ENCODE measurements around the gene GBP7.
"Not testable (repeated sequence)": the region's sequence is repeated elsewhere in the genome, so short reads cannot be mapped to it uniquely, and the experiment has no call there.

GBP7 gene

DNA sequence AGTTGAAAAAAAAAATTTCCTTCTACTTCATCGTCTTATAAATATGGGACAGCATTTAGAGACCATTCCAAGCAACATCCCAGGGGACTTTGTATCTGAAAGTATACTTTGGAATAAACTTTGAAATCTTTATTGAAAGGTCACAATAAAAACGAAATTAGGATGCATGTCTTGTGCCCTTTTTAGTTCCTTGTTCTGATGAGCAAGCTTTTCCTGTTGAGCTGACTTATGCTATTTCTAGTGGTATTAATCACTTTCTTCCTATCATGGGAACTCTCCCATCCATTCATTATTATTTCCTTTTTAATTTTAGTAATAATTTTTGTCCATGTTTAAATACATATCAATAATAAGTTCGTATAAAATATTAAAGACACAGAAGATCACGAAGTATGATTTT lies 45.9 kb downstream of the GBP7 start:
- ATAC-seq (ENCODE audit: low read depth) (no peak), DNase-seq (ENCODE audit: low spot score) (no peak)
- no peaks in the 10 kb centered on the region for H3K9me3 ChIP-seq (ENCODE audit: severe bottlenecking)
- H3K27me3 ChIP-seq (ENCODE audit: insufficient read depth, poor library complexity, severe bottlenecking): no peaks in the 10 kb centered on the region
- TF ChIP-seq CTCF (IDR thresholded peaks at IDR 0.05; ENCODE audit: poor library complexity, severe bottlenecking): no peak
- no peaks in the 10 kb centered on the region for H3K36me3 ChIP-seq (ENCODE audit: low read depth)
- no peak overlapping the region for H3K27ac ChIP-seq (ENCODE audit: poor library complexity, severe bottlenecking)
- H3K4me1 ChIP-seq (ENCODE audit: insufficient read depth, poor library complexity, severe bottlenecking): peaks cover 5% of the 10 kb centered on the region
- no peak overlapping the region for H3K4me3 ChIP-seq (ENCODE audit: severe bottlenecking)

GRCh38 chr1:89128003-89128458 lies 47.8 kb downstream of the GBP7 start:
- not testable (repeated sequence) for DNase-seq (ENCODE audit: low spot score); H3K4me1 ChIP-seq (ENCODE audit: insufficient read depth, poor library complexity, severe bottlenecking); H3K36me3 ChIP-seq (ENCODE audit: low read depth); H3K9me3 ChIP-seq (ENCODE audit: severe bottlenecking); ATAC-seq (ENCODE audit: low read depth); H3K27me3 ChIP-seq (ENCODE audit: insufficient read depth, poor library complexity, severe bottlenecking); H3K4me3 ChIP-seq (ENCODE audit: severe bottlenecking); H3K27ac ChIP-seq (ENCODE audit: poor library complexity, severe bottlenecking)

DNA sequence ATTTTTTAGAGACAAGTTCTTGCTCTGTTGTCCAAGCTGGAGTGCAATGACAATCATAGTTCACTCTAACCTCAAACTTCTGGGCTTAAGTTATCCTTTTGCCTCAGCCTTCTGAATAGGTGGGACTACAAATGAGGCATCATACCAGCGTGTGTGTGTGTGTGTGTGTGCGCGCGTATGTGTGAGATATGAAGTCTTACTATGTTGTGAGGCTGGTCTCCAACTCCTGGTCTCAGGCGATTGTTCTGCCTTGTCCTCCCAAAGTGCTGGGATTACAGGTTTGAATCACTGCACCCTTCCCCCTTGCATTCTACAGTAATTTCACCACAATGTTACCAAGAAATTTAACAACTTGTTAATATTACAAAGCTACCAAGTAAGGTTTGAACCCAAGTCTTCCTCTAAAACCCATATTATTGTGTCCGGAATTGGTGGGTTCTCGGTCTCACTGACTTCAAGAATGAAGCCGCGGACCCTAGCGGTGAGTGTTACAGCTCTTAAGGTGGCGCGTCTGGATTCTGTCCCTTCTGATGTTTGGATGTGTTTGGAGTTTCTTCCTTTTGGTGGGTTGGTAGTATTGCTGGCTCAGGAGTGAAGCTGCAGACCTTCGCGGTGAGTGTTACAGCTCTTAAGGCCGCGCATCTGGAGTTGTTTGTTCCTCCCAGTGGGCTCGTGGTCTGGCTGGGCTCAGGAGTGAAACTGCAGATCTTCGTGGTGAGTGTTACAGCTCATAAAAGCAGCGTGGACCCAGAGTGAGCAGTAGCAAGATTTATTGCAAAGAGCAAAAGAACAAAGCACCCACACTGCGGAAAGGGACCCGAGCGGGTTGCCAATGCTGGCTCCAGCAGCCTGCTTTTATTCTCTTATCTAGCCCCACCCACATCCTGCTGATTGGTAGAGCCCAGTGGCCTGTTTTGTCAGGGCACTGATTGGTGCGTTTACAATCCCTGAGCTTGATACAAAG lies 48.9 kb downstream of the GBP7 start:
- not testable (repeated sequence) for H3K9me3 ChIP-seq (ENCODE audit: severe bottlenecking); H3K27ac ChIP-seq (ENCODE audit: poor library complexity, severe bottlenecking); H3K36me3 ChIP-seq (ENCODE audit: low read depth); ATAC-seq (ENCODE audit: low read depth); H3K27me3 ChIP-seq (ENCODE audit: insufficient read depth, poor library complexity, severe bottlenecking); H3K4me3 ChIP-seq (ENCODE audit: severe bottlenecking); H3K4me1 ChIP-seq (ENCODE audit: insufficient read depth, poor library complexity, severe bottlenecking); DNase-seq (ENCODE audit: low spot score)

GRCh38 chr1:89125913-89126580 lies 49.8 kb downstream of the GBP7 start, which contains the start of gene GBP2:
Gene GBP2 (minus strand): TSS chr1:89126114. CDS start chr1:89121966, 4,148 bp downstream.
- Histone ChIP-seq H3K4me1 (ENCODE audit: insufficient read depth, poor library complexity, severe bottlenecking) (peaks cover 5% of the 10 kb centered on the region), H3K27ac (ENCODE audit: poor library complexity, severe bottlenecking) (no peak within 1 kb of the TSS), H3K27me3 (ENCODE audit: insufficient read depth, poor library complexity, severe bottlenecking) (no peaks in the 10 kb centered on the region), H3K36me3 (ENCODE audit: low read depth) (no peaks in the 10 kb centered on the region), H3K4me3 (ENCODE audit: severe bottlenecking) (no peak within 1 kb of the TSS), H3K9me3 (ENCODE audit: severe bottlenecking) (no peaks in the 10 kb centered on the region)
- ATAC-seq (ENCODE audit: low read depth): peak; percentile 97
- no peak for DNase-seq (ENCODE audit: low spot score)
- no peak for TF ChIP-seq CTCF (IDR thresholded peaks at IDR 0.05; ENCODE audit: poor library complexity, severe bottlenecking)

- Histone ChIP-seq H3K9me3 (ENCODE audit: severe bottlenecking) (no peaks in the 10 kb centered on the region), H3K4me1 (ENCODE audit: insufficient read depth, poor library complexity, severe bottlenecking) (peaks cover 5% of the 10 kb centered on the region), H3K27me3 (ENCODE audit: insufficient read depth, poor library complexity, severe bottlenecking) (no peaks in the 10 kb centered on the region), H3K36me3 (ENCODE audit: low read depth) (no peaks in the 10 kb centered on the region), H3K27ac (ENCODE audit: poor library complexity, severe bottlenecking) (no peak overlapping the region), H3K4me3 (ENCODE audit: severe bottlenecking) (no peak overlapping the region)
- peak; percentile 26; the same call in 2 of the 3 replicates for ATAC-seq (ENCODE audit: low read depth)
- TF ChIP-seq CTCF (IDR thresholded peaks at IDR 0.05; ENCODE audit: poor library complexity, severe bottlenecking): no peak
- DNase-seq (ENCODE audit: low spot score): no peak
Observed at GRCh38 chr1:89125240-89125912, 50.4 kb downstream of the GBP7 start.

All from RWPE2 (cell line).